H9 (cell line): ENCODE results near the gene PID1. TPM values are rescaled to one million over a fixed set of nuclear protein-coding genes. Genes with fewer than 3 reads are reported as not detected.

Source experiments
- DNase-seq: peaks from one replicate; pipeline ENCODE4 v3.0.0-alpha.2; 2017
- H2AFZ ChIP-seq: one replicate; pipeline ENCODE4 v1.6.1; 2013; ENCODE audit warnings: mild to moderate bottlenecking, low read length, control low read depth, moderate library complexity
- H2AK5ac ChIP-seq: 2 replicates; pipeline ENCODE4 v1.6.1; 2013; ENCODE audit warnings: low read length, control low read depth, mixed read lengths; ENCODE audit not compliant: insufficient read length
- H2BK120ac ChIP-seq: one replicate; pipeline ENCODE4 v1.6.1; 2013; ENCODE audit warnings: low read depth, mild to moderate bottlenecking, low read length, control low read depth, inconsistent platforms; ENCODE audit not compliant: poor library complexity, severe bottlenecking
- H2BK12ac ChIP-seq: 2 replicates; pipeline ENCODE4 v1.6.1; 2013; ENCODE audit warnings: low read length, control low read depth, mixed read lengths, low read depth; ENCODE audit not compliant: insufficient read length
- H2BK15ac ChIP-seq: 2 replicates; pipeline ENCODE4 v1.6.1; 2013; ENCODE audit warnings: low read depth, low read length, control low read depth
- H2BK20ac ChIP-seq: one replicate; pipeline ENCODE4 v1.6.1; 2013; ENCODE audit warnings: low read depth, mild to moderate bottlenecking, low read length, control low read depth, inconsistent platforms; ENCODE audit not compliant: poor library complexity, severe bottlenecking
- H2BK5ac ChIP-seq: 2 replicates; pipeline ENCODE4 v1.6.1; 2013; ENCODE audit warnings: low read length, control low read depth, mixed read lengths; ENCODE audit not compliant: insufficient read length
- H3K14ac ChIP-seq: 2 replicates; pipeline ENCODE4 v1.6.1; 2013; ENCODE audit warnings: low read length, control low read depth; ENCODE audit not compliant: insufficient read depth
- H3K18ac ChIP-seq: 2 replicates; pipeline ENCODE4 v1.6.1; 2013; ENCODE audit warnings: low read depth, mild to moderate bottlenecking, mixed read lengths, low read length, control low read depth; ENCODE audit not compliant: insufficient read length
- H3K23ac ChIP-seq: 2 replicates; pipeline ENCODE4 v1.6.1; 2013; ENCODE audit warnings: low read length, control low read depth, mixed read lengths, low read depth; ENCODE audit not compliant: insufficient read length
- H3K23me2 ChIP-seq: 2 replicates; pipeline ENCODE4 v1.6.1; 2013; ENCODE audit warnings: low read depth, mild to moderate bottlenecking, mixed read lengths, low read length, control low read depth; ENCODE audit not compliant: insufficient read length, poor library complexity, severe bottlenecking
- H3K27ac ChIP-seq: 2 replicates; pipeline ENCODE4 v1.5.1; 2013; ENCODE audit warnings: low read length, control low read depth, mixed read lengths, low read depth; ENCODE audit not compliant: insufficient read length
- H3K27me3 ChIP-seq: 2 replicates; pipeline ENCODE4 v1.6.1; 2013; ENCODE audit warnings: low read length, control low read depth, inconsistent platforms; ENCODE audit not compliant: insufficient read depth
- H3K4ac ChIP-seq: 2 replicates; pipeline ENCODE4 v1.6.1; 2013; ENCODE audit warnings: low read depth, mild to moderate bottlenecking, control low read depth, inconsistent platforms, low read length, moderate library complexity
- H3K4me1 ChIP-seq: 2 replicates; pipeline ENCODE4 v1.6.1; 2013; ENCODE audit warnings: low read length, control low read depth, inconsistent platforms; ENCODE audit not compliant: insufficient read depth
- H3K4me2 ChIP-seq: 2 replicates; pipeline ENCODE4 v1.6.1; 2013; ENCODE audit warnings: low read length, control low read depth, mixed read lengths; ENCODE audit not compliant: insufficient read length, insufficient read depth
- H3K56ac ChIP-seq: 2 replicates; pipeline ENCODE4 v1.6.1; 2013; ENCODE audit warnings: low read depth, mild to moderate bottlenecking, mixed read lengths, low read length, control low read depth; ENCODE audit not compliant: insufficient read length
- H3K79me1 ChIP-seq: 2 replicates; pipeline ENCODE4 v1.6.1; 2013; ENCODE audit warnings: low read depth, mild to moderate bottlenecking, moderate library complexity, low read length, control low read depth, inconsistent platforms; ENCODE audit not compliant: insufficient read depth, poor library complexity, severe bottlenecking
- H3K79me2 ChIP-seq: 2 replicates; pipeline ENCODE4 v1.6.1; 2013; ENCODE audit warnings: low read length, control low read depth, inconsistent platforms; ENCODE audit not compliant: insufficient read depth
- H3K9ac ChIP-seq: 2 replicates; pipeline ENCODE4 v1.6.1; 2013; ENCODE audit warnings: low read length, control low read depth, mixed read lengths; ENCODE audit not compliant: insufficient read length; ENCODE audit errors: extremely low read depth
- H3K9me3 ChIP-seq: one replicate; pipeline ENCODE4 v1.6.1; 2013; ENCODE audit warnings: low read depth, low read length, inconsistent platforms; ENCODE audit not compliant: control insufficient read depth
- H3T11ph ChIP-seq: one replicate; pipeline ENCODE4 v1.6.1; 2013; ENCODE audit warnings: mild to moderate bottlenecking, low read length, control low read depth, inconsistent platforms
- H4K20me1 ChIP-seq: one replicate; pipeline ENCODE4 v1.6.1; 2013; ENCODE audit not compliant: control insufficient read depth, insufficient read length, insufficient read depth
- H4K5ac ChIP-seq: 2 replicates; pipeline ENCODE4 v1.6.1; 2013; ENCODE audit warnings: low read depth, mild to moderate bottlenecking, mixed read lengths, low read length, control low read depth; ENCODE audit not compliant: insufficient read length
- H4K8ac ChIP-seq: replicated peaks from 2 replicates; pipeline ENCODE4 v1.6.1; 2013; ENCODE audit warnings: low read length, control low read depth, mixed read lengths, low read depth; ENCODE audit not compliant: insufficient read length
- H4K91ac ChIP-seq: 2 replicates; pipeline ENCODE4 v1.6.1; 2013; ENCODE audit warnings: low read depth, mild to moderate bottlenecking, moderate library complexity, mixed read lengths, low read length, control low read depth; ENCODE audit not compliant: insufficient read length
- H3K27ac Mint-ChIP-seq, 3 experiments: 2 replicates in 2 of 3; 3 replicates in 1 of 3; pipeline ENCODE4 v1.8.0; 2020 to 2021; ENCODE audit warnings: mixed read lengths in 3 of 3, mild to moderate bottlenecking in 1 of 3, moderate library complexity in 1 of 3
- H3K27me3 Mint-ChIP-seq: 2 replicates; pipeline ENCODE4 v1.8.0; 2021; ENCODE audit warnings: low read depth, mild to moderate bottlenecking, moderate library complexity, mixed read lengths
- H3K36me3 Mint-ChIP-seq, 3 experiments: 2 replicates in 2 of 3; 3 replicates in 1 of 3; pipeline ENCODE4 v1.8.0; 2020 to 2021; ENCODE audit warnings: low read depth in 3 of 3, mixed read lengths in 3 of 3; ENCODE audit not compliant: insufficient read depth in 1 of 3
- H3K4me1 Mint-ChIP-seq, 2 experiments: 2 replicates each; pipeline ENCODE4 v1.8.0; 2020; ENCODE audit warnings: mixed read lengths in 2 of 2
- H3K4me3 Mint-ChIP-seq, 2 experiments: 2 replicates in 1 of 2; 3 replicates in 1 of 2; pipeline ENCODE4 v1.8.0; 2020 to 2021; ENCODE audit warnings: mild to moderate bottlenecking in 2 of 2, mixed read lengths in 2 of 2, moderate library complexity in 1 of 2
- H3K9me3 Mint-ChIP-seq, 2 experiments: 2 replicates in 1 of 2; 3 replicates in 1 of 2; pipeline ENCODE4 v1.8.0; 2020; ENCODE audit warnings: mild to moderate bottlenecking in 2 of 2, mixed read lengths in 2 of 2, moderate library complexity in 1 of 2
- WGBS: extraction: QIAGEN DNeasy Blood & Tissue Kit; methylation state at CpG from one replicate; pipeline ENCODE4 v1.1.7; 2013; ENCODE audit warnings: missing lambda C conversion rate, low lambda C conversion rate, mixed read lengths; ENCODE audit not compliant: insufficient read length; ENCODE audit errors: extremely low coverage; 5-methylcytosine and 5-hydroxymethylcytosine counted together
- total RNA-seq: library from RNA; stranded (reverse); gene quantifications from 2 replicates; pipeline ENCODE4 v1.2.1, GENCODE V29; 2021
- TF ChIP-seq, protein P1 (sequence below): fragments of 200-600 bp; sonication (generic); conservative IDR thresholded peaks from 3 replicates; pipeline ENCODE4 v1.8.0; 2021; ENCODE audit warnings: antibody characterized with exemption, mild to moderate bottlenecking

Gene PID1
- total RNA-seq, 1 experiment from 2014 or later = 1.4 TPM

DNA sequence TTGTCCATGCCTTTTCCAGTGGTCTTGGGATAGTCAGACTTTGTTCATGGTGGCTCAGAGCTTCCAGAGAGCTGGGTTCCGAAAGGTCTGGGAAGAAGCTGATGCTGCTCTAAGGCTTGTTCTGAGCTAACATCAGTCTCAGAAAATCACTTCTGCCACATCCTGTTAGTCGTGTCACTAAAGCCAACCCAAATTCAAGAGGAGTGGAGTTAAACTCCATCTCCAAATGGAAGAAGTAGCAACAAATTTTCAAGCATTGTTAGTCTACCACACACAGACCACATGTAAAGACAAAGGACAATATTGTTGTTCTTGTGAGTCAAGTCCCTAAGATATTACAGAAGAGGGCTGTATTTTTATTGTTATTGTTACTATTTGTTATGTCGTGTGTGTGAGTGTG lies 77.8 kb downstream of the PID1 start:
- TF ChIP-seq, protein P1, sequence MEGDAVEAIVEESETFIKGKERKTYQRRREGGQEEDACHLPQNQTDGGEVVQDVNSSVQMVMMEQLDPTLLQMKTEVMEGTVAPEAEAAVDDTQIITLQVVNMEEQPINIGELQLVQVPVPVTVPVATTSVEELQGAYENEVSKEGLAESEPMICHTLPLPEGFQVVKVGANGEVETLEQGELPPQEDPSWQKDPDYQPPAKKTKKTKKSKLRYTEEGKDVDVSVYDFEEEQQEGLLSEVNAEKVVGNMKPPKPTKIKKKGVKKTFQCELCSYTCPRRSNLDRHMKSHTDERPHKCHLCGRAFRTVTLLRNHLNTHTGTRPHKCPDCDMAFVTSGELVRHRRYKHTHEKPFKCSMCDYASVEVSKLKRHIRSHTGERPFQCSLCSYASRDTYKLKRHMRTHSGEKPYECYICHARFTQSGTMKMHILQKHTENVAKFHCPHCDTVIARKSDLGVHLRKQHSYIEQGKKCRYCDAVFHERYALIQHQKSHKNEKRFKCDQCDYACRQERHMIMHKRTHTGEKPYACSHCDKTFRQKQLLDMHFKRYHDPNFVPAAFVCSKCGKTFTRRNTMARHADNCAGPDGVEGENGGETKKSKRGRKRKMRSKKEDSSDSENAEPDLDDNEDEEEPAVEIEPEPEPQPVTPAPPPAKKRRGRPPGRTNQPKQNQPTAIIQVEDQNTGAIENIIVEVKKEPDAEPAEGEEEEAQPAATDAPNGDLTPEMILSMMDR = no peak
- H3K56ac ChIP-seq = no peak overlapping the region
- H3K27me3 ChIP-seq = no peaks in the 10 kb centered on the region
- Mint-ChIP-seq H3K9me3 (no peaks in the 10 kb centered on the region; a peak in 2 of 5 replicates), H3K4me3 (no peak overlapping the region), H3K27ac (no peak overlapping the region), H3K36me3 (no peaks in the 10 kb centered on the region), H3K4me1 (no peaks in the 10 kb centered on the region), H3K27me3 (peaks cover 1% of the 10 kb centered on the region; the same call in 1 of the 2 replicates)
- no peaks in the 10 kb centered on the region for H3K79me2 ChIP-seq
- H3K9me3 ChIP-seq = no peaks in the 10 kb centered on the region
- no peak overlapping the region for H2BK20ac ChIP-seq
- no peaks in the 10 kb centered on the region for H3K79me1 ChIP-seq
- no peak overlapping the region for H2AFZ ChIP-seq
- H3K14ac ChIP-seq = no peak overlapping the region
- no peak overlapping the region for H3K4ac ChIP-seq
- H3K4me2 ChIP-seq = no peak overlapping the region
- no peak overlapping the region for H3T11ph ChIP-seq
- H2BK120ac ChIP-seq = no peak overlapping the region
- WGBS = no CpG with 5 or more reads among the region's 3 CpGs
- H4K8ac ChIP-seq = no peak overlapping the region
- no peak overlapping the region for H4K91ac ChIP-seq
- no peak overlapping the region for H2BK5ac ChIP-seq
- H3K4me1 ChIP-seq = no peaks in the 10 kb centered on the region
- H3K23ac ChIP-seq = no peak overlapping the region
- no peak overlapping the region for H2BK15ac ChIP-seq
- no peak overlapping the region for H4K5ac ChIP-seq
- H2BK12ac ChIP-seq = no peak overlapping the region
- H3K23me2 ChIP-seq = no peaks in the 10 kb centered on the region
- no peak overlapping the region for H3K9ac ChIP-seq
- H2AK5ac ChIP-seq = no peak overlapping the region
- H3K18ac ChIP-seq = no peak overlapping the region
- H4K20me1 ChIP-seq = no peaks in the 10 kb centered on the region
- no peak for DNase-seq
- H3K27ac ChIP-seq = no peak overlapping the region
